Measurements from ENCODE around the gene GUCD1.

GUCD1 gene

GRCh38 chr22:24519496-24519895 lies 35.4 kb downstream of the GUCD1 start:
- H3K4me3 ChIP-seq (ENCODE audit: low read depth, low read length), result no peak overlapping the region
- peaks cover 7% of the 10 kb centered on the region; the same call in 1 of the 2 replicates for H3K4me1 ChIP-seq (ENCODE audit: control insufficient read depth, insufficient read depth, low read length)
- TF ChIP-seq ZFP69B (tag by site-specific recombination; IDR thresholded peaks at IDR 0.05), result no peak
- TF ChIP-seq ZNF23 (tag by site-specific recombination; IDR thresholded peaks at IDR 0.05; ENCODE audit: borderline replicate concordance), result no peak
- TF ChIP-seq KLF9 (tag by site-specific recombination; IDR thresholded peaks at IDR 0.05; ENCODE audit: low read depth), result no peak
- no peak for TF ChIP-seq GLIS2 (tag by site-specific recombination; IDR thresholded peaks at IDR 0.05)
- TF ChIP-seq PRDM2 (tag by site-specific recombination; IDR thresholded peaks at IDR 0.05; ENCODE audit: borderline replicate concordance), result no peak
- no peak for TF ChIP-seq HOXA7 (CRISPR knock-in tag; IDR thresholded peaks at IDR 0.05; ENCODE audit: borderline replicate concordance)
- no peak for TF ChIP-seq ZBTB26 (tag by site-specific recombination; optimal IDR thresholded peaks at IDR 0.05)
- TF ChIP-seq ZBTB44 (tag by site-specific recombination; IDR thresholded peaks at IDR 0.05), result no peak
- TF ChIP-seq, protein P1, sequence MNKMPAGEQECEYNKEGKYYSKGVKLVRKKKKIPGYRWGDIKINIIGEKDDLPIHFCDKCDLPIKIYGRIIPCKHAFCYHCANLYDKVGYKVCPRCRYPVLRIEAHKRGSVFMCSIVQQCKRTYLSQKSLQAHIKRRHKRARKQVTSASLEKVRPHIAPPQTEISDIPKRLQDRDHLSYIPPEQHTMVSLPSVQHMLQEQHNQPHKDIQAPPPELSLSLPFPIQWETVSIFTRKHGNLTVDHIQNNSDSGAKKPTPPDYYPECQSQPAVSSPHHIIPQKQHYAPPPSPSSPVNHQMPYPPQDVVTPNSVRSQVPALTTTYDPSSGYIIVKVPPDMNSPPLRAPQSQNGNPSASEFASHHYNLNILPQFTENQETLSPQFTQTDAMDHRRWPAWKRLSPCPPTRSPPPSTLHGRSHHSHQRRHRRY (tag by site-specific recombination; IDR thresholded peaks at IDR 0.05), result no peak
- TF ChIP-seq, protein P2, sequence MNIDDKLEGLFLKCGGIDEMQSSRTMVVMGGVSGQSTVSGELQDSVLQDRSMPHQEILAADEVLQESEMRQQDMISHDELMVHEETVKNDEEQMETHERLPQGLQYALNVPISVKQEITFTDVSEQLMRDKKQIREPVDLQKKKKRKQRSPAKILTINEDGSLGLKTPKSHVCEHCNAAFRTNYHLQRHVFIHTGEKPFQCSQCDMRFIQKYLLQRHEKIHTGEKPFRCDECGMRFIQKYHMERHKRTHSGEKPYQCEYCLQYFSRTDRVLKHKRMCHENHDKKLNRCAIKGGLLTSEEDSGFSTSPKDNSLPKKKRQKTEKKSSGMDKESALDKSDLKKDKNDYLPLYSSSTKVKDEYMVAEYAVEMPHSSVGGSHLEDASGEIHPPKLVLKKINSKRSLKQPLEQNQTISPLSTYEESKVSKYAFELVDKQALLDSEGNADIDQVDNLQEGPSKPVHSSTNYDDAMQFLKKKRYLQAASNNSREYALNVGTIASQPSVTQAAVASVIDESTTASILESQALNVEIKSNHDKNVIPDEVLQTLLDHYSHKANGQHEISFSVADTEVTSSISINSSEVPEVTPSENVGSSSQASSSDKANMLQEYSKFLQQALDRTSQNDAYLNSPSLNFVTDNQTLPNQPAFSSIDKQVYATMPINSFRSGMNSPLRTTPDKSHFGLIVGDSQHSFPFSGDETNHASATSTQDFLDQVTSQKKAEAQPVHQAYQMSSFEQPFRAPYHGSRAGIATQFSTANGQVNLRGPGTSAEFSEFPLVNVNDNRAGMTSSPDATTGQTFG (tag by site-specific recombination; IDR thresholded peaks at IDR 0.05; ENCODE audit: borderline replicate concordance), result no peak
- TF ChIP-seq, protein P3, sequence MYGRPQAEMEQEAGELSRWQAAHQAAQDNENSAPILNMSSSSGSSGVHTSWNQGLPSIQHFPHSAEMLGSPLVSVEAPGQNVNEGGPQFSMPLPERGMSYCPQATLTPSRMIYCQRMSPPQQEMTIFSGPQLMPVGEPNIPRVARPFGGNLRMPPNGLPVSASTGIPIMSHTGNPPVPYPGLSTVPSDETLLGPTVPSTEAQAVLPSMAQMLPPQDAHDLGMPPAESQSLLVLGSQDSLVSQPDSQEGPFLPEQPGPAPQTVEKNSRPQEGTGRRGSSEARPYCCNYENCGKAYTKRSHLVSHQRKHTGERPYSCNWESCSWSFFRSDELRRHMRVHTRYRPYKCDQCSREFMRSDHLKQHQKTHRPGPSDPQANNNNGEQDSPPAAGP (tag by site-specific recombination; IDR thresholded peaks at IDR 0.05), result no peak
- TF ChIP-seq ZNF26 (tag by site-specific recombination; IDR thresholded peaks at IDR 0.05), result no peak
- TF ChIP-seq ZNF677 (tag by site-specific recombination; IDR thresholded peaks at IDR 0.05), result no peak
- TF ChIP-seq ZIC2 (tag by site-specific recombination; IDR thresholded peaks at IDR 0.05), result no peak
- ChIA-PET POLR2A (no interaction called here), CTCF (interaction anchor here (0.8 kb wide), 1 partner anchor 98 kb away, joined by 3 read pairs; no protein-coding TSS in a partner anchor)
- H3K27ac ChIP-seq (ENCODE audit: extremely low read depth, low read depth, low read length), result no peak overlapping the region
- H3K9me3 ChIP-seq (ENCODE audit: control insufficient read depth, insufficient read depth, low read depth, low read length), result no peaks in the 10 kb centered on the region
- H3K36me3 ChIP-seq (ENCODE audit: control insufficient read depth in 2 of 2, insufficient read depth in 1 of 2, low read length in 2 of 2), result no peaks in the 10 kb centered on the region
